Peyer's patch (tissue), 4 donors: ENCODE measurements around the gene IQCM. TPM values are rescaled to one million over a fixed set of nuclear protein-coding genes. Genes with fewer than 3 reads are reported as not detected.

ENCODE experiments used
- DNase-seq, 3 donors: peaks; one replicate each; pipeline ENCODE4 v3.0.0-alpha.2; 2017 to 2019
- H3K27ac ChIP-seq, 4 donors: fragments of 200-600 bp; sonication (generic); one replicate each; pipeline ENCODE4 v1.5.1; 2016 to 2019
- H3K27me3 ChIP-seq, 2 donors: fragments of 200-600 bp; sonication (generic); one replicate each; pipeline ENCODE4 v1.5.1; 2019
- H3K36me3 ChIP-seq, 3 donors: fragments of 200-600 bp; sonication (generic); one replicate each; pipeline ENCODE4 v1.5.1; 2016 to 2019
- H3K4me1 ChIP-seq, 4 donors: fragments of 200-600 bp; sonication (generic); one replicate each; pipeline ENCODE4 v1.5.1; 2016 to 2019
- H3K4me3 ChIP-seq, 4 donors: fragments of 200-600 bp; sonication (generic); 1 replicate in 3 of 4; 2 replicates in 1 of 4; pipeline ENCODE4 v1.5.1; 2016 to 2019; ENCODE audit warnings: mild to moderate bottlenecking in 1 of 4
- H3K9me3 ChIP-seq, 4 donors: fragments of 200-600 bp; sonication (generic); one replicate each; pipeline ENCODE4 v1.5.1; 2016 to 2019; ENCODE audit warnings: mild to moderate bottlenecking in 1 of 4
- CTCF ChIP-seq, 6 experiments: fragments of 450-650 bp in 4 of 6; fragments of 200-600 bp in 2 of 6; sonication (generic) in 1 of 6; IDR thresholded peaks; one replicate each; pipeline ENCODE4 v1.5.1; 2017 to 2019; ENCODE audit warnings: antibody characterized with exemption in 6 of 6, mild to moderate bottlenecking in 3 of 6, moderate library complexity in 1 of 6
- POLR2A ChIP-seq, 2 donors: fragments of 450-650 bp; IDR thresholded peaks; one replicate each; pipeline ENCODE4 v1.5.1; 2017; ENCODE audit warnings: antibody characterized with exemption in 2 of 2, mild to moderate bottlenecking in 2 of 2, moderate library complexity in 2 of 2
- total RNA-seq, 4 donors: library from RNA; depleted of rRNA; stranded (reverse); fragments of >200 nt; gene quantifications; one replicate each; pipeline ENCODE4 v1.1.0, GENCODE V29; 2016

Gene IQCM
- total RNA-seq, 4 donors from 2014 or later = not detected

- Histone ChIP-seq H3K9me3 (no peaks in the 10 kb centered on the region), H3K27ac (no peak overlapping the region), H3K4me1 (no peaks in the 10 kb centered on the region), H3K36me3 (no peaks in the 10 kb centered on the region), H3K4me3 (no peak overlapping the region), H3K27me3 (no peaks in the 10 kb centered on the region)
- DNase-seq = no peak
- TF ChIP-seq POLR2A (IDR thresholded peaks at IDR 0.05) (no peak), CTCF (IDR thresholded peaks at IDR 0.05) (no peak)
Measured at GRCh38 chr4:149768477-149768876, 47.2 kb downstream of the IQCM start.

- no peak for DNase-seq
- H3K36me3 ChIP-seq = no peaks in the 10 kb centered on the region
- no peak overlapping the region for H3K4me3 ChIP-seq
- H3K9me3 ChIP-seq = no peaks in the 10 kb centered on the region
- no peak overlapping the region for H3K27ac ChIP-seq
- no peak for TF ChIP-seq POLR2A (IDR thresholded peaks at IDR 0.05)
- TF ChIP-seq CTCF (IDR thresholded peaks at IDR 0.05) = no peak
- no peaks in the 10 kb centered on the region for H3K4me1 ChIP-seq
- H3K27me3 ChIP-seq = peaks cover 0 to 3% of the 10 kb centered on the region in 2 donors
Measured at GRCh38 chr4:149766135-149766534, 49.5 kb downstream of the IQCM start.

- Histone ChIP-seq H3K36me3 (no peaks in the 10 kb centered on the region), H3K27me3 (peaks cover 0 to 3% of the 10 kb centered on the region in 2 donors), H3K4me3 (no peak overlapping the region), H3K9me3 (no peaks in the 10 kb centered on the region), H3K27ac (no peak overlapping the region), H3K4me1 (no peaks in the 10 kb centered on the region)
- no peak for DNase-seq
- TF ChIP-seq POLR2A (IDR thresholded peaks at IDR 0.05) = no peak
- TF ChIP-seq CTCF (IDR thresholded peaks at IDR 0.05) = no peak
Measured at GRCh38 chr4:149765630-149766029, 50.0 kb downstream of the IQCM start.

- Histone ChIP-seq H3K36me3 (no peaks in the 10 kb centered on the region), H3K27ac (no peak overlapping the region), H3K27me3 (no peaks in the 10 kb centered on the region), H3K4me1 (no peaks in the 10 kb centered on the region), H3K9me3 (no peaks in the 10 kb centered on the region), H3K4me3 (no peak overlapping the region)
- TF ChIP-seq POLR2A (IDR thresholded peaks at IDR 0.05) (no peak), CTCF (IDR thresholded peaks at IDR 0.05) (no peak)
- DNase-seq = no peak
Measured at GRCh38 chr4:149755969-149756368, 59.7 kb downstream of the IQCM start.

GRCh38 chr4:149754526-149754925, 61.1 kb downstream of the IQCM start:
- TF ChIP-seq POLR2A (IDR thresholded peaks at IDR 0.05) (no peak), CTCF (IDR thresholded peaks at IDR 0.05) (no peak)

GRCh38 chr4:149752729-149753128, 62.9 kb downstream of the IQCM start:
- no peak overlapping the region for H3K27ac ChIP-seq
- no peaks in the 10 kb centered on the region for H3K4me1 ChIP-seq
- no peaks in the 10 kb centered on the region for H3K27me3 ChIP-seq
- DNase-seq = no peak
- H3K9me3 ChIP-seq = no peaks in the 10 kb centered on the region
- TF ChIP-seq POLR2A (IDR thresholded peaks at IDR 0.05) (no peak), CTCF (IDR thresholded peaks at IDR 0.05) (no peak)
- H3K4me3 ChIP-seq = no peak overlapping the region
- no peaks in the 10 kb centered on the region for H3K36me3 ChIP-seq

More at GRCh38 chr4:149754526-149754925, 61.1 kb downstream of the IQCM start:
- no peak for DNase-seq
- Histone ChIP-seq H3K9me3 (no peaks in the 10 kb centered on the region), H3K27ac (no peak overlapping the region), H3K36me3 (no peaks in the 10 kb centered on the region), H3K4me3 (no peak overlapping the region), H3K27me3 (no peaks in the 10 kb centered on the region), H3K4me1 (no peaks in the 10 kb centered on the region)
